Astrocyte (in vitro differentiated cells and primary cell): Measurements from ENCODE around the gene GNG12. TPM values are rescaled to one million over a fixed set of nuclear protein-coding genes. Genes with fewer than 3 reads are reported as not detected.

ENCODE experiments used
- DNase-seq: peaks from one replicate; pipeline ENCODE4 v3.0.0-alpha.2; 2010; ENCODE audit warnings: low read depth
- FAIRE-seq: peaks from 2 replicates; lab custom pipeline; 2011; peaks lifted over from hg19 to GRCh38; lab: Jason Lieb, UNC
- H2AFZ ChIP-seq: 2 replicates; pipeline ENCODE4 v1.6.0; 2012; ENCODE audit warnings: low read depth, low read length, inconsistent platforms
- H3K27ac ChIP-seq: 2 replicates; pipeline ENCODE4 v1.5.1; 2011; ENCODE audit warnings: low read depth, low read length, inconsistent platforms
- H3K27me3 ChIP-seq: 2 replicates; pipeline ENCODE4 v1.6.0; 2011; ENCODE audit warnings: low read length, inconsistent platforms; ENCODE audit not compliant: insufficient read depth
- H3K36me3 ChIP-seq: 2 replicates; pipeline ENCODE4 v1.5.1; 2011; ENCODE audit warnings: low read length, inconsistent platforms; ENCODE audit not compliant: insufficient read depth
- H3K4me1 ChIP-seq: 2 replicates; pipeline ENCODE4 v1.5.1; 2011; ENCODE audit warnings: low read length, inconsistent platforms; ENCODE audit not compliant: insufficient read depth
- H3K4me2 ChIP-seq: 2 replicates; pipeline ENCODE4 v1.6.0; 2012; ENCODE audit warnings: low read length, inconsistent platforms
- H3K4me3 ChIP-seq: 2 replicates; pipeline ENCODE4 v1.5.1; 2011; ENCODE audit warnings: low read depth, mild to moderate bottlenecking, low read length, inconsistent platforms; ENCODE audit not compliant: insufficient read depth
- H3K79me2 ChIP-seq: 2 replicates; pipeline ENCODE4 v1.6.0; 2012; ENCODE audit warnings: mild to moderate bottlenecking, low read length, inconsistent platforms; ENCODE audit not compliant: insufficient read depth
- H3K9ac ChIP-seq: 2 replicates; pipeline ENCODE4 v1.6.0; 2012; ENCODE audit warnings: mild to moderate bottlenecking, low read length, inconsistent platforms
- H3K9me3 ChIP-seq: 2 replicates; pipeline ENCODE4 v1.5.1; 2012; ENCODE audit warnings: low read depth, mild to moderate bottlenecking, low read length, inconsistent platforms; ENCODE audit not compliant: insufficient read depth
- H4K20me1 ChIP-seq: 2 replicates; pipeline ENCODE4 v1.6.0; 2012; ENCODE audit warnings: low read length, inconsistent platforms; ENCODE audit not compliant: insufficient read depth
- H3K27ac Mint-ChIP-seq: one replicate; pipeline ENCODE4 v1.8.0; 2021; ENCODE audit warnings: mild to moderate bottlenecking, mixed read lengths; ENCODE audit not compliant: unreplicated experiment
- H3K27me3 Mint-ChIP-seq: one replicate; pipeline ENCODE4 v1.8.0; 2021; ENCODE audit warnings: low read depth, mixed read lengths; ENCODE audit not compliant: unreplicated experiment
- H3K36me3 Mint-ChIP-seq: one replicate; pipeline ENCODE4 v1.8.0; 2021; ENCODE audit warnings: low read depth, mixed read lengths; ENCODE audit not compliant: unreplicated experiment
- H3K4me1 Mint-ChIP-seq: one replicate; pipeline ENCODE4 v1.8.0; 2021; ENCODE audit warnings: low read depth, mixed read lengths; ENCODE audit not compliant: unreplicated experiment
- H3K4me3 Mint-ChIP-seq: one replicate; pipeline ENCODE4 v1.8.0; 2021; ENCODE audit warnings: mild to moderate bottlenecking, moderate library complexity, mixed read lengths; ENCODE audit not compliant: unreplicated experiment
- H3K9me3 Mint-ChIP-seq: one replicate; pipeline ENCODE4 v1.8.0; 2021; ENCODE audit warnings: mild to moderate bottlenecking, mixed read lengths; ENCODE audit not compliant: unreplicated experiment
- EZH2 ChIP-seq: IDR thresholded peaks from 2 replicates; pipeline ENCODE4 v1.6.1; 2012; ENCODE audit warnings: mild to moderate bottlenecking, low read length, inconsistent platforms; ENCODE audit not compliant: insufficient read depth
- total RNA-seq: library from RNA; stranded (reverse); gene quantifications from 2 replicates; pipeline ENCODE4 v1.2.1, GENCODE V29; 2021
- TF ChIP-seq, protein P1 (sequence below): IDR thresholded peaks from 2 replicates; pipeline ENCODE4 v1.5.1; 2011; ENCODE audit warnings: low read depth, mild to moderate bottlenecking, inconsistent platforms, low read length, moderate library complexity; ENCODE audit not compliant: insufficient read depth

Gene GNG12
- total RNA-seq, 1 donor from 2014 or later, result 101 TPM

DNA sequence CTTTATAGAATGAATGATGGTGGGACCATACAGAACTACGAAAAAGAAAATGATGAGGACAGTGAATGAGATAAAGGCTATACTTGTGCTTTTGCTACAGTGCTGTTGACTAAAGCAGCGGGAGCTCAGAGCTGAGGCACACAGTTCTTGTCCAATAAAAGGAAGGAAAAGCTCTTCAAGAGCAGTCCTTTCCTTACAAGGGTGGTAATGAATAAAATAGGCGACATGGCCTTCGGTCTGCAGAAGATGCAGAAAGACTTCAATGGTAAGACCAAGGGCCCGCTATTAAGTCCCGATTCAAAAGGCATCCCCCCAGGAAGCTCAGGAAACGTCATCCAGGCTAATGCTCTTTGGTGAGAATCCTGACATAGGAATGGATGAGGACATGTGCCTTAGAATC is 44.4 kb downstream of the GNG12 start:
- H2AFZ ChIP-seq, result no peak overlapping the region
- FAIRE-seq (no peak), DNase-seq (no peak)
- H3K4me3 ChIP-seq, result no peak overlapping the region
- Mint-ChIP-seq H3K36me3 (peaks cover 2% of the 10 kb centered on the region), H3K27ac (no peak overlapping the region), H3K4me3 (no peak overlapping the region), H3K4me1 (peaks cover 41% of the 10 kb centered on the region), H3K27me3 (no peaks in the 10 kb centered on the region), H3K9me3 (no peaks in the 10 kb centered on the region)
- TF ChIP-seq, protein P1, sequence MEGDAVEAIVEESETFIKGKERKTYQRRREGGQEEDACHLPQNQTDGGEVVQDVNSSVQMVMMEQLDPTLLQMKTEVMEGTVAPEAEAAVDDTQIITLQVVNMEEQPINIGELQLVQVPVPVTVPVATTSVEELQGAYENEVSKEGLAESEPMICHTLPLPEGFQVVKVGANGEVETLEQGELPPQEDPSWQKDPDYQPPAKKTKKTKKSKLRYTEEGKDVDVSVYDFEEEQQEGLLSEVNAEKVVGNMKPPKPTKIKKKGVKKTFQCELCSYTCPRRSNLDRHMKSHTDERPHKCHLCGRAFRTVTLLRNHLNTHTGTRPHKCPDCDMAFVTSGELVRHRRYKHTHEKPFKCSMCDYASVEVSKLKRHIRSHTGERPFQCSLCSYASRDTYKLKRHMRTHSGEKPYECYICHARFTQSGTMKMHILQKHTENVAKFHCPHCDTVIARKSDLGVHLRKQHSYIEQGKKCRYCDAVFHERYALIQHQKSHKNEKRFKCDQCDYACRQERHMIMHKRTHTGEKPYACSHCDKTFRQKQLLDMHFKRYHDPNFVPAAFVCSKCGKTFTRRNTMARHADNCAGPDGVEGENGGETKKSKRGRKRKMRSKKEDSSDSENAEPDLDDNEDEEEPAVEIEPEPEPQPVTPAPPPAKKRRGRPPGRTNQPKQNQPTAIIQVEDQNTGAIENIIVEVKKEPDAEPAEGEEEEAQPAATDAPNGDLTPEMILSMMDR, result no peak
- no peak for TF ChIP-seq EZH2
- H3K9me3 ChIP-seq, result no peaks in the 10 kb centered on the region
- H3K27ac ChIP-seq, result no peak overlapping the region
- no peak overlapping the region for H3K9ac ChIP-seq
- peaks cover 45% of the 10 kb centered on the region for H4K20me1 ChIP-seq
- peaks cover 87% of the 10 kb centered on the region for H3K79me2 ChIP-seq
- H3K4me1 ChIP-seq, result peaks cover 50% of the 10 kb centered on the region
- H3K27me3 ChIP-seq, result no peaks in the 10 kb centered on the region
- peak overlapping the region; percentile 18 for H3K4me2 ChIP-seq
- H3K36me3 ChIP-seq, result no peaks in the 10 kb centered on the region

DNA sequence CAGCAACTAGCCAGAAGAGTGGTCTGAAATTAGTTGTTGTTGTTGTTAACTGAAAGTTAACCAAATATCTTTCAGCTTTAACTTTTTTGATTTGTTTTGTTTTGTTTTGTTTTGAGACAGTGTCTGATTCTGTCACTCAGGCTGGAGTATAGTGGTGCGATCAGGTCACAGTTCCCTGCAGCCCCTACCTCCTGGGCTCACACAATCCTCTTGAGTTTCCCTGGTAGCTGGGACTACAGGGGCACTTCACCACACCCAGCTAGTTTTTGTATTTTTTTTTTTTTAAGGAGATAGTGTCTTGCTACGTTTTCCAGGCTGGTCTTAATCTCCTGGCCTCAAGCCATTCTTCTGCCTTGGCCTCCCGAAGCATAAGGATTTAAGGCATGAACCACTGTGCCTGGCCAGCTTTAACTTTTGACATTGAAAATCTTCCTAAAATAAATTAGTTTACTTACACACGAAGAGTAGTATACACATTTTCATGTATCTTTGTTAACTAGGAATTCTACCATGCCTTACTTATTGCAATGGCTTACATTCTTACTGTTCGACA is 45.0 kb downstream of the GNG12 start:
- Histone ChIP-seq H3K79me2 (peaks cover 83% of the 10 kb centered on the region), H3K4me1 (peaks cover 44% of the 10 kb centered on the region), H3K27ac (no peak overlapping the region), H3K27me3 (no peaks in the 10 kb centered on the region), H4K20me1 (peaks cover 45% of the 10 kb centered on the region), H3K36me3 (no peaks in the 10 kb centered on the region), H2AFZ (no peak overlapping the region), H3K9me3 (no peaks in the 10 kb centered on the region), H3K9ac (no peak overlapping the region), H3K4me2 (peak overlapping the region; percentile 18), H3K4me3 (no peak overlapping the region)
- no peak for FAIRE-seq
- Mint-ChIP-seq H3K9me3 (no peaks in the 10 kb centered on the region), H3K4me3 (no peak overlapping the region), H3K36me3 (peaks cover 2% of the 10 kb centered on the region), H3K4me1 (peaks cover 35% of the 10 kb centered on the region), H3K27me3 (no peaks in the 10 kb centered on the region), H3K27ac (no peak overlapping the region)
- TF ChIP-seq EZH2, result no peak
- TF ChIP-seq, protein P1, result no peak
- DNase-seq, result no peak

DNA sequence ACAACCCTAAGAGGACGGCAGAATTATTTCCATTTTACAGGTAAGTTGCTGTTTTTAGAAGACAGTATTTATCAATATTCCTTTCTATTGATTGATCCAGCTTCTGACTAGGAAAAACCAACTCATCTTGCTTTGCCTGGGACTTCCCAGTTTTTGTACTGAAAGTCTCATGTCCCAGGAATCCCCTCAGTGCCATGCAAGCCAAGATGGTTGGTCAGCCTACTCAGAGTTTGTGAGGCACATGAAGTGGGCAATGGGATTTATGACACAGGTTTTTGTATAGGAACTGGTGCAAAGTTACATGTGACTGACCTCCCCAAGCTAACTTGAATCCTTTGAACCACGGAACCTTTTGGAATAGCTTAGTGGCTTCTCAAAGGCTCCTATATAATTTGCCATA is 45.5 kb downstream of the GNG12 start:
- Histone ChIP-seq H3K79me2 (peaks cover 83% of the 10 kb centered on the region), H3K27ac (no peak overlapping the region), H3K9ac (no peak overlapping the region), H2AFZ (no peak overlapping the region), H3K27me3 (no peaks in the 10 kb centered on the region), H3K4me2 (no peak overlapping the region), H3K4me1 (peaks cover 39% of the 10 kb centered on the region), H3K36me3 (no peaks in the 10 kb centered on the region), H3K9me3 (no peaks in the 10 kb centered on the region), H4K20me1 (peaks cover 49% of the 10 kb centered on the region), H3K4me3 (no peak overlapping the region)
- Mint-ChIP-seq H3K4me3 (no peak overlapping the region), H3K36me3 (peaks cover 2% of the 10 kb centered on the region), H3K4me1 (peaks cover 30% of the 10 kb centered on the region), H3K27me3 (no peaks in the 10 kb centered on the region), H3K27ac (no peak overlapping the region), H3K9me3 (no peaks in the 10 kb centered on the region)
- TF ChIP-seq EZH2, result no peak
- TF ChIP-seq, protein P1, result no peak
- FAIRE-seq, result no peak
- peak; percentile 38 for DNase-seq
